ENCODE results near the gene TMEM47. TPM values are rescaled to one million over a fixed set of nuclear protein-coding genes. Genes with fewer than 3 reads are reported as not detected.
A peak's percentile ranks its signal among the peaks of the same experiment; 100 is the strongest.

The TMEM47 gene
- total RNA-seq, 1 experiment from 2014 or later = 24.4 TPM

DNA sequence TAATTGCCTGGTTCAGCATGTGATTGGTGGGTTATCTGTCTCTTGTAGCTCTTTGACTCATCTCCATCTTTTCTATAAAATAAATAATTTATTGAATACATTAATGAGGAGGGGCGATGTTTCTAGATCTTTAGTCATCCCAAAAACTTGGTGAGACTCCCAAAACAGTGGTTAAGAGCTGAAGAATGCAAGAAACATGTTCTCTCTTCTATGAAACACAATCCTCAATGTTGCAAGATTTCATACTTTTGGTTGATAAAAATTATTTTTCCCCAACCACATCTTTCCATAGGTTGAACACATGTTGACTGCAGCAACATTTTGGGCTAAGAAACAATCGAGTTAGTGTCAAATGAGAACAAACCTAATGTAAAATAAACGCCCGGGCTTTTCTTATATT, 1.2 kb upstream of the TMEM47 start:
- Mint-ChIP-seq H3K4me3 (peak overlapping the region; percentile 70), H3K27ac (no peak overlapping the region), H3K27me3 (ENCODE audit: low read depth) (peaks cover 7% of the 10 kb centered on the region; the same call in 1 of the 2 replicates), H3K9me3 (peaks cover 9% of the 10 kb centered on the region), H3K36me3 (peaks cover 8% of the 10 kb centered on the region; the same call in 1 of the 2 replicates), H3K4me1 (peaks cover 29% of the 10 kb centered on the region)
- no peak for DNase-seq (ENCODE audit: low spot score)
- ChIA-PET POLR2A (no interaction called here), CTCF (no interaction called here)
- no peak for ATAC-seq
- TF ChIP-seq TCF7 (CRISPR knock-in tag; IDR thresholded peaks at IDR 0.05; ENCODE audit: low read depth) (no peak), TP53 (CRISPR knock-in tag; IDR thresholded peaks at IDR 0.05) (no peak), KAT7 (CRISPR knock-in tag; IDR thresholded peaks at IDR 0.05; ENCODE audit: borderline replicate concordance) (no peak), ZNF416 (CRISPR knock-in tag; IDR thresholded peaks at IDR 0.05) (no peak), NFATC4 (CRISPR knock-in tag; IDR thresholded peaks at IDR 0.05) (no peak), SMAD3 (CRISPR knock-in tag; IDR thresholded peaks at IDR 0.05; ENCODE audit: borderline replicate concordance) (no peak), ZNF671 (CRISPR knock-in tag; IDR thresholded peaks at IDR 0.05) (no peak), NR2C2 (CRISPR knock-in tag; IDR thresholded peaks at IDR 0.05) (no peak), JAZF1 (CRISPR knock-in tag; IDR thresholded peaks at IDR 0.05) (no peak)
- TF ChIP-seq, protein P1, sequence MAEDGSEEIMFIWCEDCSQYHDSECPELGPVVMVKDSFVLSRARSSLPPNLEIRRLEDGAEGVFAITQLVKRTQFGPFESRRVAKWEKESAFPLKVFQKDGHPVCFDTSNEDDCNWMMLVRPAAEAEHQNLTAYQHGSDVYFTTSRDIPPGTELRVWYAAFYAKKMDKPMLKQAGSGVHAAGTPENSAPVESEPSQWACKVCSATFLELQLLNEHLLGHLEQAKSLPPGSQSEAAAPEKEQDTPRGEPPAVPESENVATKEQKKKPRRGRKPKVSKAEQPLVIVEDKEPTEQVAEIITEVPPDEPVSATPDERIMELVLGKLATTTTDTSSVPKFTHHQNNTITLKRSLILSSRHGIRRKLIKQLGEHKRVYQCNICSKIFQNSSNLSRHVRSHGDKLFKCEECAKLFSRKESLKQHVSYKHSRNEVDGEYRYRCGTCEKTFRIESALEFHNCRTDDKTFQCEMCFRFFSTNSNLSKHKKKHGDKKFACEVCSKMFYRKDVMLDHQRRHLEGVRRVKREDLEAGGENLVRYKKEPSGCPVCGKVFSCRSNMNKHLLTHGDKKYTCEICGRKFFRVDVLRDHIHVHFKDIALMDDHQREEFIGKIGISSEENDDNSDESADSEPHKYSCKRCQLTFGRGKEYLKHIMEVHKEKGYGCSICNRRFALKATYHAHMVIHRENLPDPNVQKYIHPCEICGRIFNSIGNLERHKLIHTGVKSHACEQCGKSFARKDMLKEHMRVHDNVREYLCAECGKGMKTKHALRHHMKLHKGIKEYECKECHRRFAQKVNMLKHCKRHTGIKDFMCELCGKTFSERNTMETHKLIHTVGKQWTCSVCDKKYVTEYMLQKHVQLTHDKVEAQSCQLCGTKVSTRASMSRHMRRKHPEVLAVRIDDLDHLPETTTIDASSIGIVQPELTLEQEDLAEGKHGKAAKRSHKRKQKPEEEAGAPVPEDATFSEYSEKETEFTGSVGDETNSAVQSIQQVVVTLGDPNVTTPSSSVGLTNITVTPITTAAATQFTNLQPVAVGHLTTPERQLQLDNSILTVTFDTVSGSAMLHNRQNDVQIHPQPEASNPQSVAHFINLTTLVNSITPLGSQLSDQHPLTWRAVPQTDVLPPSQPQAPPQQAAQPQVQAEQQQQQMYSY (CRISPR knock-in tag; IDR thresholded peaks at IDR 0.05) = no peak
- TF ChIP-seq, protein P2, sequence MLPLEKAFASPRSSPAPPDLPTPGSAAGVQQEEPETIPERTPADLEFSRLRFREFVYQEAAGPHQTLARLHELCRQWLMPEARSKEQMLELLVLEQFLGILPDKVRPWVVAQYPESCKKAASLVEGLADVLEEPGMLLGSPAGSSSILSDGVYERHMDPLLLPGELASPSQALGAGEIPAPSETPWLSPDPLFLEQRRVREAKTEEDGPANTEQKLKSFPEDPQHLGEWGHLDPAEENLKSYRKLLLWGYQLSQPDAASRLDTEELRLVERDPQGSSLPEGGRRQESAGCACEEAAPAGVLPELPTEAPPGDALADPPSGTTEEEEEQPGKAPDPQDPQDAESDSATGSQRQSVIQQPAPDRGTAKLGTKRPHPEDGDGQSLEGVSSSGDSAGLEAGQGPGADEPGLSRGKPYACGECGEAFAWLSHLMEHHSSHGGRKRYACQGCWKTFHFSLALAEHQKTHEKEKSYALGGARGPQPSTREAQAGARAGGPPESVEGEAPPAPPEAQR (CRISPR knock-in tag; IDR thresholded peaks at IDR 0.05) = no peak
- TF ChIP-seq, protein P3, sequence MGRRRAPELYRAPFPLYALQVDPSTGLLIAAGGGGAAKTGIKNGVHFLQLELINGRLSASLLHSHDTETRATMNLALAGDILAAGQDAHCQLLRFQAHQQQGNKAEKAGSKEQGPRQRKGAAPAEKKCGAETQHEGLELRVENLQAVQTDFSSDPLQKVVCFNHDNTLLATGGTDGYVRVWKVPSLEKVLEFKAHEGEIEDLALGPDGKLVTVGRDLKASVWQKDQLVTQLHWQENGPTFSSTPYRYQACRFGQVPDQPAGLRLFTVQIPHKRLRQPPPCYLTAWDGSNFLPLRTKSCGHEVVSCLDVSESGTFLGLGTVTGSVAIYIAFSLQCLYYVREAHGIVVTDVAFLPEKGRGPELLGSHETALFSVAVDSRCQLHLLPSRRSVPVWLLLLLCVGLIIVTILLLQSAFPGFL (CRISPR knock-in tag; IDR thresholded peaks at IDR 0.05; ENCODE audit: borderline replicate concordance) = no peak
- TF ChIP-seq, protein P4, sequence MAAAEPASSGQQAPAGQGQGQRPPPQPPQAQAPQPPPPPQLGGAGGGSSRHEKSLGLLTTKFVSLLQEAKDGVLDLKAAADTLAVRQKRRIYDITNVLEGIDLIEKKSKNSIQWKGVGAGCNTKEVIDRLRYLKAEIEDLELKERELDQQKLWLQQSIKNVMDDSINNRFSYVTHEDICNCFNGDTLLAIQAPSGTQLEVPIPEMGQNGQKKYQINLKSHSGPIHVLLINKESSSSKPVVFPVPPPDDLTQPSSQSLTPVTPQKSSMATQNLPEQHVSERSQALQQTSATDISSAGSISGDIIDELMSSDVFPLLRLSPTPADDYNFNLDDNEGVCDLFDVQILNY (CRISPR knock-in tag; IDR thresholded peaks at IDR 0.05) = no peak

DNA sequence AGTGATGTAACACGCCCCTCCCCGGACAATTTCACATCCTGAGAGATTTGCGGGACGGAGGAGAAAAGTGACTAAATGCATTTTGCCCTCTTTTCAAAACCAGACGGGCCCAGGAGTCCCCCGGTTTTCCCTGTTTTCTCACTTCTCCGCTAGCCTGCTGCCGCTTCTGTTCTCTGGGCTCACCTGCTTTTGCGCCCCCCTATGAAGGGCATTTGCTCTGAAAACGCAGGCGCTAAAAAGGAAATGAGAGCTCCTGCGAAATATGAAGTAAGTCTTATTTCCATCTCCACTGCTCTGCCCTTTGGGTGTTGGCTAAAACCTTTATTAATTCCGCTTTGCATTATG, 613 bp upstream of the TMEM47 start:
- ChIA-PET CTCF (interaction anchor here (1.0 kb wide), 1 partner anchor 20 kb away, joined by 3 read pairs; no protein-coding TSS in a partner anchor), POLR2A (no interaction called here)
- DNase-seq (ENCODE audit: low spot score) = no peak
- H3K36me3 Mint-ChIP-seq = peaks cover 8% of the 10 kb centered on the region; the same call in 1 of the 2 replicates
- H3K9me3 Mint-ChIP-seq = peaks cover 9% of the 10 kb centered on the region
- no peak for ATAC-seq
- peaks cover 7% of the 10 kb centered on the region; the same call in 1 of the 2 replicates for H3K27me3 Mint-ChIP-seq (ENCODE audit: low read depth)
- peak overlapping the region; percentile 70 for H3K4me3 Mint-ChIP-seq
- H3K27ac Mint-ChIP-seq = peak overlapping the region; percentile 32; the same call in 1 of the 2 replicates
- TF ChIP-seq ZNF396 (CRISPR knock-in tag; IDR thresholded peaks at IDR 0.05; ENCODE audit: borderline replicate concordance) = no peak
- TF ChIP-seq, protein P5, sequence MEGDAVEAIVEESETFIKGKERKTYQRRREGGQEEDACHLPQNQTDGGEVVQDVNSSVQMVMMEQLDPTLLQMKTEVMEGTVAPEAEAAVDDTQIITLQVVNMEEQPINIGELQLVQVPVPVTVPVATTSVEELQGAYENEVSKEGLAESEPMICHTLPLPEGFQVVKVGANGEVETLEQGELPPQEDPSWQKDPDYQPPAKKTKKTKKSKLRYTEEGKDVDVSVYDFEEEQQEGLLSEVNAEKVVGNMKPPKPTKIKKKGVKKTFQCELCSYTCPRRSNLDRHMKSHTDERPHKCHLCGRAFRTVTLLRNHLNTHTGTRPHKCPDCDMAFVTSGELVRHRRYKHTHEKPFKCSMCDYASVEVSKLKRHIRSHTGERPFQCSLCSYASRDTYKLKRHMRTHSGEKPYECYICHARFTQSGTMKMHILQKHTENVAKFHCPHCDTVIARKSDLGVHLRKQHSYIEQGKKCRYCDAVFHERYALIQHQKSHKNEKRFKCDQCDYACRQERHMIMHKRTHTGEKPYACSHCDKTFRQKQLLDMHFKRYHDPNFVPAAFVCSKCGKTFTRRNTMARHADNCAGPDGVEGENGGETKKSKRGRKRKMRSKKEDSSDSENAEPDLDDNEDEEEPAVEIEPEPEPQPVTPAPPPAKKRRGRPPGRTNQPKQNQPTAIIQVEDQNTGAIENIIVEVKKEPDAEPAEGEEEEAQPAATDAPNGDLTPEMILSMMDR (IDR thresholded peaks at IDR 0.05) = no peak
- no peak for TF ChIP-seq NR2C2 (CRISPR knock-in tag; IDR thresholded peaks at IDR 0.05)
- TF ChIP-seq NFE2L1 (CRISPR knock-in tag; IDR thresholded peaks at IDR 0.05) = no peak
- TF ChIP-seq, protein P6, sequence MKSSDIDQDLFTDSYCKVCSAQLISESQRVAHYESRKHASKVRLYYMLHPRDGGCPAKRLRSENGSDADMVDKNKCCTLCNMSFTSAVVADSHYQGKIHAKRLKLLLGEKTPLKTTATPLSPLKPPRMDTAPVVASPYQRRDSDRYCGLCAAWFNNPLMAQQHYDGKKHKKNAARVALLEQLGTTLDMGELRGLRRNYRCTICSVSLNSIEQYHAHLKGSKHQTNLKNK (CRISPR knock-in tag; IDR thresholded peaks at IDR 0.05) = no peak
- TF ChIP-seq SMAD3 (CRISPR knock-in tag; IDR thresholded peaks at IDR 0.05; ENCODE audit: borderline replicate concordance) = no peak
- TF ChIP-seq RELA (CRISPR knock-in tag; IDR thresholded peaks at IDR 0.05; ENCODE audit: borderline replicate concordance) = no peak
- no peak for TF ChIP-seq EMX1 (CRISPR knock-in tag; IDR thresholded peaks at IDR 0.05)
- TF ChIP-seq, protein P7, sequence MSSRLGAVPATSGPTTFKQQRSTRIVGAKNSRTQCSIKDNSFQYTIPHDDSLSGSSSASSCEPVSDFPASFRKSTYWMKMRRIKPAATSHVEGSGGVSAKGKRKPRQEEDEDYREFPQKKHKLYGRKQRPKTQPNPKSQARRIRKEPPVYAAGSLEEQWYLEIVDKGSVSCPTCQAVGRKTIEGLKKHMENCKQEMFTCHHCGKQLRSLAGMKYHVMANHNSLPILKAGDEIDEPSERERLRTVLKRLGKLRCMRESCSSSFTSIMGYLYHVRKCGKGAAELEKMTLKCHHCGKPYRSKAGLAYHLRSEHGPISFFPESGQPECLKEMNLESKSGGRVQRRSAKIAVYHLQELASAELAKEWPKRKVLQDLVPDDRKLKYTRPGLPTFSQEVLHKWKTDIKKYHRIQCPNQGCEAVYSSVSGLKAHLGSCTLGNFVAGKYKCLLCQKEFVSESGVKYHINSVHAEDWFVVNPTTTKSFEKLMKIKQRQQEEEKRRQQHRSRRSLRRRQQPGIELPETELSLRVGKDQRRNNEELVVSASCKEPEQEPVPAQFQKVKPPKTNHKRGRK (CRISPR knock-in tag; IDR thresholded peaks at IDR 0.05; ENCODE audit: borderline replicate concordance) = no peak
- TF ChIP-seq ZNF232 (CRISPR knock-in tag; IDR thresholded peaks at IDR 0.05) = no peak
- no peak for TF ChIP-seq GABPB1 (CRISPR knock-in tag; IDR thresholded peaks at IDR 0.05)
- TF ChIP-seq PRRX2 (CRISPR knock-in tag; IDR thresholded peaks at IDR 0.05) = no peak
- TF ChIP-seq NR1H2 (CRISPR knock-in tag; IDR thresholded peaks at IDR 0.05) = no peak
- peaks cover 31% of the 10 kb centered on the region for H3K4me1 Mint-ChIP-seq

Data from WTC11 (cell line).